Muscle layer of duodenum (tissue), 2 donors: Measurements from ENCODE around the gene HABP4.
A peak's percentile ranks its signal among the peaks of the same experiment; 100 is the strongest.

Experiments
- H3K27ac ChIP-seq: one replicate; pipeline ENCODE4 v1.7.0; 2013; ENCODE audit warnings: mild to moderate bottlenecking, low read length
- H3K27me3 ChIP-seq: one replicate; pipeline ENCODE4 v1.7.0; 2013; ENCODE audit warnings: low read depth, mild to moderate bottlenecking, control low read depth, low read length
- H3K36me3 ChIP-seq, 2 donors: one replicate each; pipeline ENCODE4 v1.7.0; 2013; ENCODE audit warnings: low read length in 2 of 2, control low read depth in 1 of 2, mild to moderate bottlenecking in 1 of 2; ENCODE audit not compliant: insufficient read depth in 2 of 2, control insufficient read depth in 1 of 2
- H3K4me1 ChIP-seq, 2 donors: one replicate each; pipeline ENCODE4 v1.7.0; 2013; ENCODE audit warnings: low read length in 2 of 2, mild to moderate bottlenecking in 2 of 2, control low read depth in 1 of 2, moderate library complexity in 1 of 2; ENCODE audit not compliant: insufficient read depth in 2 of 2, control insufficient read depth in 1 of 2
- H3K4me3 ChIP-seq, 2 donors: one replicate each; pipeline ENCODE4 v1.7.0; 2013; ENCODE audit warnings: low read length in 2 of 2, low read depth in 1 of 2, mild to moderate bottlenecking in 1 of 2
- H3K9me3 ChIP-seq, 2 donors: one replicate each; pipeline ENCODE4 v1.7.0; 2013; ENCODE audit warnings: low read length in 2 of 2, control low read depth in 1 of 2, mild to moderate bottlenecking in 1 of 2; ENCODE audit not compliant: control insufficient read depth in 1 of 2
- donor health status: healthy.

Gene HABP4

GRCh38 chr9:96514800-96515158 lies 64.8 kb downstream of the HABP4 start:
- no peaks in the 10 kb centered on the region for H3K27me3 ChIP-seq
- H3K4me1 ChIP-seq = no peaks in the 10 kb centered on the region
- no peaks in the 10 kb centered on the region for H3K9me3 ChIP-seq
- H3K4me3 ChIP-seq = no peak overlapping the region
- peaks cover 9 to 21% of the 10 kb centered on the region in 2 donors for H3K36me3 ChIP-seq
- H3K27ac ChIP-seq = peak overlapping the region; percentile 17

GRCh38 chr9:96515621-96516470 lies 65.9 kb downstream of the HABP4 start:
- peaks cover 9 to 21% of the 10 kb centered on the region in 2 donors for H3K36me3 ChIP-seq
- H3K9me3 ChIP-seq = no peaks in the 10 kb centered on the region
- no peak overlapping the region for H3K4me3 ChIP-seq
- H3K27me3 ChIP-seq = no peaks in the 10 kb centered on the region
- no peaks in the 10 kb centered on the region for H3K4me1 ChIP-seq
- no peak overlapping the region for H3K27ac ChIP-seq

- H3K36me3 ChIP-seq = peaks cover 0 to 21% of the 10 kb centered on the region in 2 donors
- H3K9me3 ChIP-seq = no peaks in the 10 kb centered on the region
- no peaks in the 10 kb centered on the region for H3K4me1 ChIP-seq
- no peak overlapping the region for H3K4me3 ChIP-seq
- H3K27ac ChIP-seq = no peak overlapping the region
- no peaks in the 10 kb centered on the region for H3K27me3 ChIP-seq
Measured at GRCh38 chr9:96519095-96519494, 69.1 kb downstream of the HABP4 start.

GRCh38 chr9:96519787-96520186 lies 69.8 kb downstream of the HABP4 start:
- H3K4me3 ChIP-seq = no peak overlapping the region
- no peaks in the 10 kb centered on the region for H3K9me3 ChIP-seq
- H3K36me3 ChIP-seq = peaks cover 0 to 14% of the 10 kb centered on the region in 2 donors
- H3K4me1 ChIP-seq = no peaks in the 10 kb centered on the region
- H3K27me3 ChIP-seq = no peaks in the 10 kb centered on the region
- no peak overlapping the region for H3K27ac ChIP-seq

GRCh38 chr9:96522366-96522765 lies 72.4 kb downstream of the HABP4 start:
- Histone ChIP-seq H3K36me3 (peaks cover 0 to 10% of the 10 kb centered on the region in 2 donors), H3K4me1 (no peaks in the 10 kb centered on the region), H3K4me3 (no peak overlapping the region), H3K27me3 (no peaks in the 10 kb centered on the region), H3K9me3 (no peaks in the 10 kb centered on the region), H3K27ac (no peak overlapping the region)

GRCh38 chr9:96523374-96523773 lies 73.4 kb downstream of the HABP4 start:
- H3K27me3 ChIP-seq = no peaks in the 10 kb centered on the region
- H3K4me3 ChIP-seq = no peak overlapping the region
- H3K9me3 ChIP-seq = no peaks in the 10 kb centered on the region
- peaks cover 0 to 15% of the 10 kb centered on the region in 2 donors for H3K36me3 ChIP-seq
- no peaks in the 10 kb centered on the region for H3K4me1 ChIP-seq
- no peak overlapping the region for H3K27ac ChIP-seq

- Histone ChIP-seq H3K27ac (no peak overlapping the region), H3K27me3 (no peaks in the 10 kb centered on the region), H3K36me3 (peaks cover 0 to 15% of the 10 kb centered on the region in 2 donors), H3K4me1 (no peaks in the 10 kb centered on the region), H3K9me3 (no peaks in the 10 kb centered on the region), H3K4me3 (no peak overlapping the region)
Measured at GRCh38 chr9:96524045-96524444, 74.1 kb downstream of the HABP4 start.

- H3K4me3 ChIP-seq = no peak overlapping the region
- H3K9me3 ChIP-seq = no peaks in the 10 kb centered on the region
- peaks cover 0 to 18% of the 10 kb centered on the region in 2 donors for H3K36me3 ChIP-seq
- H3K27me3 ChIP-seq = no peaks in the 10 kb centered on the region
- no peaks in the 10 kb centered on the region for H3K4me1 ChIP-seq
- no peak overlapping the region for H3K27ac ChIP-seq
Measured at GRCh38 chr9:96524764-96525163, 74.8 kb downstream of the HABP4 start.

- H3K27me3 ChIP-seq = no peaks in the 10 kb centered on the region
- H3K4me3 ChIP-seq = no peak overlapping the region
- H3K36me3 ChIP-seq = peaks cover 9 to 26% of the 10 kb centered on the region in 2 donors
- no peaks in the 10 kb centered on the region for H3K4me1 ChIP-seq
- no peak overlapping the region for H3K27ac ChIP-seq
- H3K9me3 ChIP-seq = no peaks in the 10 kb centered on the region
Measured at GRCh38 chr9:96532173-96532572, 82.2 kb downstream of the HABP4 start.

GRCh38 chr9:96540106-96540505 lies 90.1 kb downstream of the HABP4 start:
- Histone ChIP-seq H3K4me3 (no peak overlapping the region), H3K27ac (no peak overlapping the region), H3K9me3 (no peaks in the 10 kb centered on the region), H3K4me1 (no peaks in the 10 kb centered on the region), H3K36me3 (peaks cover 0 to 6% of the 10 kb centered on the region in 2 donors), H3K27me3 (no peaks in the 10 kb centered on the region)
